HuH-7 (cell line): ENCODE results near the gene DHX32.

ENCODE experiments used
- DNase-seq: peaks from one replicate; pipeline ENCODE4 v3.0.0; 2011; ENCODE audit warnings: low spot score

DHX32 gene

GRCh38 chr10:125846894-125847293 lies 34.2 kb downstream of the DHX32 start:
- DNase-seq: no peak

DNA sequence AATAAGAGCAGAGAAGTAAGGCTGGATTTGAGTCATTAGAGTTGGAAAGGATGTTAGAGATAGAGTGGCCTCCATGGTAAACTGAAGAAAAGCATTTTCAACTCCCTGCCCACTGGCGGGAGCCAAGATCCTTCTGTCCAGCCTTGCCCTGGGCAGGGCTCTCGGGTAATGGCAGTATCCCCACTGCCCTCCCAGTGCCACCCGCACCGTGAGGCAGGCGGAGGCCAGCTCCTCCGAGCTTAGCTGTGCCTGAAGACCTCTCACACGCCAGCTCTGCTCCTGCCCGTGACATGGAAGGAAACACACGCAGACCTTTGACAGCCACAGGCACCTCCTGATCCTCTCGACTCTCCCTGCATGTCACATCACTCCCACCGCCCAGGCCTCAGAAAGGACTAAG lies 35.5 kb downstream of the DHX32 start:
- no peak for DNase-seq

DNA sequence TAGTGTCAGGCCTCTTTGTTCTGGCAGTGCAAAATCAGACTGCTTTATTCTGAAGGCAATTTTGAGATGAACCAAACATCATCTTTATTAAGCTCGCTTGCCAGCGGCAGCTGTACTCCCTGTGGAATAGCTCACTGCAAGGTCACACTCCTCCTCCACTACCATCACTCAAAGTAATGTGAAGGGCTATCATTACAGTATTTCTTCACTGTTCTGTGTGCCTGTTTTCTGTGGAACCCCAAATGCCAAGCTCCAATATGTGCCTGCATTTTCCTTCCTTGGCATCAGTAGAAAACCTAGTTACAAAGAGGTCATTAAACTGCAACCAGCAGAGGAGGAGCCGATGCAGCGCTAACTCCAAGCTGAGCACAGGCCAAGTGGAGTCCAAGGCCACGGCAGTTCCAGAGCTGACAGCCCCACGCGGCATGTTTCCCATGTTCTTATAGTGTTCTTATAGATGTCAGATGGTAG lies 36.3 kb downstream of the DHX32 start:
- DNase-seq: no peak

- no peak for DNase-seq
Measured at GRCh38 chr10:125843603-125844329, 37.3 kb downstream of the DHX32 start.

- no peak for DNase-seq
Measured at GRCh38 chr10:125840955-125841354, 40.1 kb downstream of the DHX32 start.

GRCh38 chr10:125840406-125840805 lies 40.7 kb downstream of the DHX32 start:
- no peak for DNase-seq

DNA sequence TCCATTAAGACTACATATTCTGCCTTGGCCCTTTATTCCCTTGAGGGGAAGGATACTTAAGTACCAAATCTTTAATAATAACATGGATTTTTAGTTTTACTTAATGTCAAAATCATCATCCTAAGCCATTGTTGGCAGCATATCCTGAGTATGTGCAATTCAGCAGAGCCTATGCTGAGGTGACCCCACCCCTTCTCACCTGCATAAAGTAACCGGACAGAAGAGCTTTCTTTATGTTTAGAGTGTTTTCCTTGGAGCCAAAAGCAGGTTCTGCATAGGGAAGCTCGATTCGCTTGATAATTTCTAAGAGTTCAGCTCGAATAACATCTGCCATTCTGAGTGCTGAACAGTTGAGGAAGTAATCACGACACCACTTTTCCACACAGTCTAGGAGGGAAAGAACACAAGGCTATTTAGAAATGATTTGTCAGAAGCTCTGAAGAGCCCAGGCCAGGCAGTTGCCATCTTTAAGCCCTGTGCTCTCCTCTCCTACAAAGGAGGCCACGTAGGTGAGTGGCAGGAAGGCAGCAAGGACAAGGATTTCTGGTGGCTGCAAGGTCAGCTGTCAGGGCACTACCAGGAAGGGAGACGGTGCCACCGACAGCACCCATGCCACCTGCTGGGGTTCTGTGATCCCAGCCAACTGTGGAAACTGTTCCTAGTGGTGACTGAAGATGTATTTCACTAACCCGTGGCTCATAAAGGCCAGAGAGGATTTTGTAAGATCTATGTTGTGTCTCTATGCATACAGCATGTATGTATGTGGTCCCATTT lies 42.1 kb downstream of the DHX32 start:
- no peak for DNase-seq

GRCh38 chr10:125836746-125837145 lies 44.3 kb downstream of the DHX32 start:
- no peak for DNase-seq

GRCh38 chr10:125828311-125828710 lies 52.8 kb downstream of the DHX32 start:
- no peak for DNase-seq

DNA sequence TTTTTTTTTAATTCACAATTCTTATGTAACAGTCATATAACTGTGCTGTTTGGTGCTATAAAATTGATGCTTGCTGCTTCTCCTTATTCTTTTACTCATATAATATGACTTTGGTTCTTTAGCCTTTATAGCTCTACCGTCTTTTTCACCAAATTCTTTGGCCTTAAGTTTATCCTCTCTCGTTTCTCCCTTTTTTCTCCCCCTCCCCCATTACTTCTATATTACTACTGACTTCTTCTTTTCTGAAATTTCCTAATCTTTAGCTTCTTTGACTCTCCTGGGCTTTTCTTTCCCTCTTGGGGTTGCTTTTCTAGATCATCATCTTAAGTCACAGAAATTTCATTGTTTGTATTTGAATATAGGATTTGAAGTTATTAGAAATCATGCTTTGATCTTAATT lies 54.0 kb downstream of the DHX32 start:
- no peak for DNase-seq

GRCh38 chr10:125824736-125825135 lies 56.4 kb downstream of the DHX32 start:
- DNase-seq: no peak

- DNase-seq: no peak
Measured at GRCh38 chr10:125823663-125824251, 57.3 kb downstream of the DHX32 start.

- peak; percentile 94 for DNase-seq
Measured at GRCh38 chr10:125822878-125823662, 58.0 kb downstream of the DHX32 start, which contains the start of the genes BCCIP and UROS. Gene BCCIP (plus strand): TSS chr10:125823546. CDS start chr10:125823558, 12 bp downstream. Gene UROS (minus strand): TSS chr10:125823258. CDS start chr10:125816499, 6,759 bp downstream.

- DNase-seq: no peak
Measured at GRCh38 chr10:125820701-125821100, 60.4 kb downstream of the DHX32 start.

GRCh38 chr10:125817337-125817946 lies 63.6 kb downstream of the DHX32 start:
- DNase-seq: no peak

- DNase-seq: no peak
Measured at GRCh38 chr10:125816548-125816947, 64.5 kb downstream of the DHX32 start.

- DNase-seq: no peak
Measured at GRCh38 chr10:125815764-125816163, 65.3 kb downstream of the DHX32 start.

DNA sequence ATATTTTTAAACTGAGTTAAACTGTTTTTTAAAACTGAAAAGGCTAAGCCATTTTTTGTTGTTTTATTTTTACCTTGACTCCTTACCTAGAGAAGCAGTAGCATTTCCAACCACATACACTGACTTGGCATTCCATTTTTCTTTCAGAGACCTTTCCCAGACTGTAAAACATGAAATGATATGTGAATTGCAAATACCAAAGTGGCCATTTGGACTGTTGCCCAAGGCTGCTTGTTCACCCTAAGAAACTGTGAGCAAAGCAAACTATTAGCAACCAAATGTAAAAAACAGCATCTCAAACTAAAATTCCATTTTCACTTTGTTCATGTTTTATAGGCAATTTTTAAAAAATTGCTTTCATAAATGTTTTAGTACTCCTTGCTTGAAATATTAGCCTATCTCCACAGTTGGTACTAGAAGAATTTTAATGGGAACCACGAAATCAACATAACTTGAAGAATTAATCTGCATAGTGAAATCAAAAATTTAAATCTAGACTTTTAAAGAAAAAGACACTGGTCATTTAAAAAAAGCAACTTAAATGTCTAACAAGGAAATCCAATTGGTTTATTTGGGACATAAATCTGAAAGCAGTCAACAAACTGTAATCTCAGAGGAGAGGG lies 68.9 kb downstream of the DHX32 start:
- DNase-seq: no peak

GRCh38 chr10:125811251-125811650 lies 69.8 kb downstream of the DHX32 start:
- no peak for DNase-seq

GRCh38 chr10:125808047-125808446 lies 73.0 kb downstream of the DHX32 start:
- no peak for DNase-seq

DNA sequence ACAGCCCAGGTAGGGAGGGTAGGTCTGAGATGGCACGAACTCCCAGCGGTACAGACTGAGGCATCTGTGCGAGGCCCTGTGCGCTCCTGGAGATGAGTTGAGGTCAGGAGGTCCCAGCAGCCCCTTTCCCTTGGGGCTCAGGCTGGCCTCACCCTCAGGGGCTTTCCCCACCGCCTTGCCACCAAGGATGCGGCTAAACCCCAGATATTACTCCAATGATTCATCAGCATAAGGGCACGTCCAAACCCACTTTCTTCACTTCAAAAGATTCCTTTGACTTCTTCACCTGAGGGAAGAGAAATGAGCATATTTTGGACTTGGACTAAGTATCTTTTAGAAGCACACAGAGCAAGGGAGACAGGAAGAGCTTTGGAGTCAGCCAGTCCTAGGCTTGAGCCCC lies 78.4 kb downstream of the DHX32 start:
- no peak for DNase-seq
